A549 (cell line): ENCODE results near the gene SDC3.

Source experiments
- ELK1 ChIP-seq: fragments of 150-350 bp; IDR thresholded peaks from 2 replicates; pipeline ENCODE4 v1.6.1; 2014; ENCODE audit warnings: low read depth, mild to moderate bottlenecking, low read length
- POLR2A ChIP-seq: IDR thresholded peaks from 2 replicates; pipeline ENCODE4 v1.6.1; 2012; ENCODE audit warnings: mild to moderate bottlenecking, low read length
- RFX5 ChIP-seq: fragments of 450-650 bp; IDR thresholded peaks from 2 replicates; pipeline ENCODE4 v1.7.1; 2014; ENCODE audit warnings: antibody characterized with exemption, mild to moderate bottlenecking, moderate library complexity
- TF ChIP-seq, protein P1 (sequence below): fragments of >200 bp; sonication (Bioruptor Twin); formaldehyde crosslinking; IDR thresholded peaks from 3 replicates; pipeline ENCODE4 v1.5.1; 2016

DNA sequence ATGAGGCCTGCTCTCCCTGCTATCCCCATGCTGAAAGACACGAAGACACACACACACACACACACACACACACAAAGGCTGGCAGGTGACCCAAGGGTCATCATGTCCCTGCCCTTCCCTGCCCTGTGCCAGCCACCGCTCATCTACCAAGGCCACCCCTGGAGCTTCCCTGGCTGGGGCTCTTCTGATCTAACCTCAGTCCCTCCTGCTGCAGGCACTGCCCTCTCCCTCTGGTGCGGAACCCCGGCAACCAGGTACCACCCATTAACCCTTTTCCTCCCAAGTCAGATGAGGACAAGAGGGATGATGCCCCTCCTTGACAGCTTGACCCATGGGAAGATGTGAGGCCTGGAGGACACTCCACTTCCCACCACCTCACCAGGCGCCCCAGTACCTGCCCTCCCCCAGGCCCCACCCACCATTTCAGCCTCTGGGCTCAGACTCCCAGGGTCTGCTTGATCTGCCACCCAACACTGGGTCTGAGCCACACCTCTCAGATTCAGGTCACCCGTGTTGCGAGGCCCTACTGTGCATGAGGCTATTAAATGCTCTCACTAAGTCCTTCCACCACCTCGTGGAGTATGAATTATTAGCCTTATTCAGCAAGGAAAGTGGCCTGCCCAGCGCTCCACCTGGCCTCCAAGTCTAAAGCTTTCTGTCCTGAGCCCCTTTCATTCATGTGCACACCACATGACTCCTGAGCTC lies 2.5 kb downstream of the SDC3 start:
- TF ChIP-seq, protein P1, sequence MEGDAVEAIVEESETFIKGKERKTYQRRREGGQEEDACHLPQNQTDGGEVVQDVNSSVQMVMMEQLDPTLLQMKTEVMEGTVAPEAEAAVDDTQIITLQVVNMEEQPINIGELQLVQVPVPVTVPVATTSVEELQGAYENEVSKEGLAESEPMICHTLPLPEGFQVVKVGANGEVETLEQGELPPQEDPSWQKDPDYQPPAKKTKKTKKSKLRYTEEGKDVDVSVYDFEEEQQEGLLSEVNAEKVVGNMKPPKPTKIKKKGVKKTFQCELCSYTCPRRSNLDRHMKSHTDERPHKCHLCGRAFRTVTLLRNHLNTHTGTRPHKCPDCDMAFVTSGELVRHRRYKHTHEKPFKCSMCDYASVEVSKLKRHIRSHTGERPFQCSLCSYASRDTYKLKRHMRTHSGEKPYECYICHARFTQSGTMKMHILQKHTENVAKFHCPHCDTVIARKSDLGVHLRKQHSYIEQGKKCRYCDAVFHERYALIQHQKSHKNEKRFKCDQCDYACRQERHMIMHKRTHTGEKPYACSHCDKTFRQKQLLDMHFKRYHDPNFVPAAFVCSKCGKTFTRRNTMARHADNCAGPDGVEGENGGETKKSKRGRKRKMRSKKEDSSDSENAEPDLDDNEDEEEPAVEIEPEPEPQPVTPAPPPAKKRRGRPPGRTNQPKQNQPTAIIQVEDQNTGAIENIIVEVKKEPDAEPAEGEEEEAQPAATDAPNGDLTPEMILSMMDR: no peak
- TF ChIP-seq POLR2A: no peak
- TF ChIP-seq ELK1: no peak
- TF ChIP-seq RFX5: no peak
